CD4-positive, alpha-beta T cell (primary cell): ENCODE results near the gene LACTB. TPM values are rescaled to one million over a fixed set of nuclear protein-coding genes. Genes with fewer than 3 reads are reported as not detected.

Experiments
- ATAC-seq: fragments of 200-7000 bp; cut with Tn5 transposase; one replicate; pipeline ENCODE4 v1.10.0; 2022; ENCODE audit warnings: mild to moderate bottlenecking; ENCODE audit not compliant: poor library complexity
- CTCF ChIA-PET: fragments of 350-600 bp; sonication (Branson Sonifier 250); formaldehyde crosslinking; loops from one replicate; lab custom pipeline; 2021; ENCODE audit warnings: antibody characterized with exemption, inconsistent platforms; lab: Charles Lee
- POLR2A ChIA-PET: fragments of 350-600 bp; sonication (Branson Sonifier 250); formaldehyde crosslinking; loops from one replicate; lab custom pipeline; 2021; ENCODE audit warnings: antibody characterized with exemption, inconsistent platforms; lab: Charles Lee
- DNase-seq, 14 experiments: peaks; one replicate each; pipeline ENCODE4 v3.0.0-alpha.2; 2013 to 2020; ENCODE audit warnings: mixed read lengths in 2 of 14
- H3K27ac ChIP-seq, 2 donors: one replicate each; pipeline versions ENCODE4 v1.5.1 to v1.7.0; 2013; ENCODE audit warnings: low read length in 2 of 2, low read depth in 1 of 2, mild to moderate bottlenecking in 1 of 2
- H3K27me3 ChIP-seq, 2 experiments: 1 replicate in 1 of 2; 2 replicates in 1 of 2; pipeline versions ENCODE4 v1.6.1 to v1.7.0; 2013; ENCODE audit warnings: low read length in 2 of 2, control low read depth in 1 of 2, mild to moderate bottlenecking in 1 of 2, moderate library complexity in 1 of 2; ENCODE audit not compliant: insufficient read depth in 2 of 2, control insufficient read depth in 1 of 2
- H3K36me3 ChIP-seq: one replicate; pipeline ENCODE4 v1.6.1; 2013; ENCODE audit warnings: low read length, control low read depth; ENCODE audit not compliant: insufficient read depth
- H3K4me1 ChIP-seq: one replicate; pipeline ENCODE4 v1.6.1; 2013; ENCODE audit warnings: low read length, control low read depth; ENCODE audit not compliant: insufficient read depth
- H3K4me3 ChIP-seq: one replicate; pipeline ENCODE4 v1.5.1; 2013; ENCODE audit warnings: mild to moderate bottlenecking, low read length, moderate library complexity
- H3K9me3 ChIP-seq, 2 experiments: 1 replicate in 1 of 2; 2 replicates in 1 of 2; pipeline versions ENCODE4 v1.6.1 to v1.7.0; 2013; ENCODE audit warnings: low read length in 2 of 2, mild to moderate bottlenecking in 2 of 2, control low read depth in 1 of 2, moderate library complexity in 1 of 2; ENCODE audit not compliant: control insufficient read depth in 1 of 2, insufficient read depth in 1 of 2
- H3K27ac Mint-ChIP-seq: one replicate; pipeline ENCODE4 v1.8.0; 2020; ENCODE audit warnings: mixed read lengths
- H3K27me3 Mint-ChIP-seq: one replicate; pipeline ENCODE4 v1.8.0; 2021; ENCODE audit warnings: mixed read lengths
- H3K36me3 Mint-ChIP-seq: one replicate; pipeline ENCODE4 v1.8.0; 2021; ENCODE audit warnings: low read depth, mixed read lengths
- H3K4me1 Mint-ChIP-seq: one replicate; pipeline ENCODE4 v1.8.0; 2021; ENCODE audit warnings: low read depth, mixed read lengths
- H3K4me3 Mint-ChIP-seq: one replicate; pipeline ENCODE4 v1.8.0; 2020; ENCODE audit warnings: mild to moderate bottlenecking, mixed read lengths
- H3K9me3 Mint-ChIP-seq: one replicate; pipeline ENCODE4 v1.8.0; 2020; ENCODE audit warnings: mixed read lengths
- CTCF ChIP-seq: fragments of 200-600 bp; IDR thresholded peaks from one replicate; pipeline ENCODE4 v1.8.0; 2022; ENCODE audit warnings: antibody characterized with exemption, mild to moderate bottlenecking
- intact Hi-C, 2 experiments: fragments of 100-400 bp; cut with DNase I in 1 of 2; cut with micrococcal nuclease in 1 of 2; formaldehyde crosslinking; loops; one replicate each; pipeline versions ENCODE4 v1.15.1 to v1.9.0; 2023 to 2025; cut with DNase I, micrococcal nuclease
- total RNA-seq, 174 experiments: library from RNA in 2 of 174; stranded (reverse) in 2 of 174; gene quantifications; one replicate each; pipeline ENCODE4 v1.2.3 and lab custom pipeline; 2021 to 2026

LACTB gene
- total RNA-seq, 2 experiments from 2014 or later = 6.9 to 7.0 TPM

- no peaks in the 10 kb centered on the region for H3K9me3 Mint-ChIP-seq
- no peak overlapping the region for H3K27ac ChIP-seq
- no peak for TF ChIP-seq CTCF
- H3K4me3 ChIP-seq = no peak overlapping the region
- peaks cover 13% of the 10 kb centered on the region for H3K36me3 Mint-ChIP-seq
- no peak for ATAC-seq
- peaks cover 16% of the 10 kb centered on the region for H3K4me1 ChIP-seq
- H3K4me3 Mint-ChIP-seq = peak overlapping the region; percentile 96
- no peak for DNase-seq
- CTCF ChIA-PET = interaction anchor here (1.5 kb wide), 1 partner anchor 37 kb away, joined by 3 read pairs; no protein-coding TSS in a partner anchor
- no peak overlapping the region for H3K27ac Mint-ChIP-seq
- intact Hi-C loops = loop anchor here in 1 of 2 experiments (1.0 to 10.0 kb wide), 2 partner anchors 90 to 907 kb away; partner anchors contain the start of genes APH1B, CIAO2A and SNX1
- POLR2A ChIA-PET = interaction anchor here (1.8 kb wide), 1 partner anchor 30 kb away, joined by 9 read pairs; the partner anchor contains the start of gene RPS27L
- no peaks in the 10 kb centered on the region for H3K9me3 ChIP-seq
- H3K4me1 Mint-ChIP-seq = peaks cover 41% of the 10 kb centered on the region
- H3K36me3 ChIP-seq = no peaks in the 10 kb centered on the region
- H3K27me3 Mint-ChIP-seq = no peaks in the 10 kb centered on the region
- no peaks in the 10 kb centered on the region for H3K27me3 ChIP-seq
Measured at GRCh38 chr15:63187589-63188226, 66.0 kb downstream of the LACTB start.

GRCh38 chr15:63188247-63188925 is 66.7 kb downstream of the LACTB start:
- POLR2A ChIA-PET = interaction anchor here (0.9 to 1.8 kb wide), 4 partner anchors 31 to 89 kb away, joined by 4 to 9 read pairs (median 7); partner anchors contain the start of genes APH1B and RPS27L
- Mint-ChIP-seq H3K27ac (peak overlapping the region; percentile 95), H3K9me3 (no peaks in the 10 kb centered on the region), H3K36me3 (peaks cover 13% of the 10 kb centered on the region), H3K4me3 (peak overlapping the region; percentile 96), H3K4me1 (peaks cover 48% of the 10 kb centered on the region), H3K27me3 (no peaks in the 10 kb centered on the region)
- Histone ChIP-seq H3K9me3 (no peaks in the 10 kb centered on the region), H3K27ac (peak overlapping the region; percentile 33 to 45), H3K27me3 (no peaks in the 10 kb centered on the region), H3K4me1 (peaks cover 23% of the 10 kb centered on the region), H3K36me3 (no peaks in the 10 kb centered on the region), H3K4me3 (peak overlapping the region; percentile 88)
- CTCF ChIA-PET = interaction anchor here (0.7 to 1.5 kb wide), 2 partner anchors 22 to 37 kb away, joined by 3 to 4 read pairs; no protein-coding TSS in a partner anchor
- ATAC-seq = no peak
- no peak for DNase-seq
- TF ChIP-seq CTCF = no peak
- intact Hi-C loops = loop anchor here in 1 of 2 experiments (1.0 to 10.0 kb wide), 2 partner anchors 89 to 906 kb away; partner anchors contain the start of genes APH1B, CIAO2A and SNX1
